Liver (tissue), 3 donors: Measurements from ENCODE around the gene TLE1.

Experiments
- EGR1 ChIP-seq, 2 donors: IDR thresholded peaks; 2 replicates each; pipeline ENCODE4 v1.6.1; 2016 to 2018; ENCODE audit warnings: antibody characterized with exemption in 2 of 2, low read depth in 2 of 2
- TF ChIP-seq, protein P1 (sequence below): fragments of 150-350 bp; IDR thresholded peaks from 2 replicates; pipeline ENCODE4 v1.5.1; 2017; ENCODE audit warnings: improper control_type of control experiment, low read depth, low read length; ENCODE audit not compliant: missing input control
- donor health status: healthy.
- donor health status: healthy.

DNA sequence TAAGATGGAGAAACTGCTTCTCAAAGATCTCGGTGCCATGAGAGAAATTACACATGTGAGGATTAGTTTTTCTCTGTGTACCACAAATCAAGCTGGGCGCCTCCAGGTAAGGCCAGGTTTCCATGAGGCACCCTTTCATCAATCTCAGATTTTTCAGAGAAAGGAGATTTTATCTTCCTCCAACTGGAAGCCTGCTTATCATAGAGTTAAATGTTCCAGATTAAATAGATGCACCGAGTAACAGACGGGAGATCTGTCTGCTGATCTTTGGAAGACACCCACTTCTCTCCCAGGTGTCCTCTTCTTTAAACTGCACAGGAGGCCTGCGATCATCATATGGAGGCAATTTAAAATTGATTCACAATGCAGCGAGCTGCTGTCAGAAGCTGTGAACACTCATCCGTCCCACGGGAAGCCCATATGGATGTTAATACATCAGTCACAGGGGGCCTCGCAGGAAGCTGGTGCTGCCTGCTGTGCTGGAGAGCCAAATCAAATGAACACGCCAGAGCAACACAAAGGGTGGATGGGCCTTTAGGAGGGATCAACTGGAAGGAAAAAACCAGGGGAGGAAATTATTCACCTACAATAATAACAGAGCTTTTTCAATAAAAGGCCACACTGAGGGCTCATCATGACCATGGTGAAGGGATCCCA lies 93.3 kb downstream of the TLE1 start:
- TF ChIP-seq, protein P1, sequence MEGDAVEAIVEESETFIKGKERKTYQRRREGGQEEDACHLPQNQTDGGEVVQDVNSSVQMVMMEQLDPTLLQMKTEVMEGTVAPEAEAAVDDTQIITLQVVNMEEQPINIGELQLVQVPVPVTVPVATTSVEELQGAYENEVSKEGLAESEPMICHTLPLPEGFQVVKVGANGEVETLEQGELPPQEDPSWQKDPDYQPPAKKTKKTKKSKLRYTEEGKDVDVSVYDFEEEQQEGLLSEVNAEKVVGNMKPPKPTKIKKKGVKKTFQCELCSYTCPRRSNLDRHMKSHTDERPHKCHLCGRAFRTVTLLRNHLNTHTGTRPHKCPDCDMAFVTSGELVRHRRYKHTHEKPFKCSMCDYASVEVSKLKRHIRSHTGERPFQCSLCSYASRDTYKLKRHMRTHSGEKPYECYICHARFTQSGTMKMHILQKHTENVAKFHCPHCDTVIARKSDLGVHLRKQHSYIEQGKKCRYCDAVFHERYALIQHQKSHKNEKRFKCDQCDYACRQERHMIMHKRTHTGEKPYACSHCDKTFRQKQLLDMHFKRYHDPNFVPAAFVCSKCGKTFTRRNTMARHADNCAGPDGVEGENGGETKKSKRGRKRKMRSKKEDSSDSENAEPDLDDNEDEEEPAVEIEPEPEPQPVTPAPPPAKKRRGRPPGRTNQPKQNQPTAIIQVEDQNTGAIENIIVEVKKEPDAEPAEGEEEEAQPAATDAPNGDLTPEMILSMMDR: no peak
- TF ChIP-seq EGR1 (IDR thresholded peaks at IDR 0.05; ENCODE audit: low read depth in 2 of 2): no peak
